HUDEP-2 (cell line): ENCODE measurements around the gene NSD2.
"Not testable (repeated sequence)": the region's sequence is repeated elsewhere in the genome, so short reads cannot be mapped to it uniquely, and the experiment has no call there.

Source experiments
- DNase-seq, 76 experiments: peaks; one replicate each; lab custom pipeline; 2025; ENCODE audit not compliant: unreplicated experiment in 76 of 76; lab: John Stamatoyannopoulos, UW

NSD2 gene

DNA sequence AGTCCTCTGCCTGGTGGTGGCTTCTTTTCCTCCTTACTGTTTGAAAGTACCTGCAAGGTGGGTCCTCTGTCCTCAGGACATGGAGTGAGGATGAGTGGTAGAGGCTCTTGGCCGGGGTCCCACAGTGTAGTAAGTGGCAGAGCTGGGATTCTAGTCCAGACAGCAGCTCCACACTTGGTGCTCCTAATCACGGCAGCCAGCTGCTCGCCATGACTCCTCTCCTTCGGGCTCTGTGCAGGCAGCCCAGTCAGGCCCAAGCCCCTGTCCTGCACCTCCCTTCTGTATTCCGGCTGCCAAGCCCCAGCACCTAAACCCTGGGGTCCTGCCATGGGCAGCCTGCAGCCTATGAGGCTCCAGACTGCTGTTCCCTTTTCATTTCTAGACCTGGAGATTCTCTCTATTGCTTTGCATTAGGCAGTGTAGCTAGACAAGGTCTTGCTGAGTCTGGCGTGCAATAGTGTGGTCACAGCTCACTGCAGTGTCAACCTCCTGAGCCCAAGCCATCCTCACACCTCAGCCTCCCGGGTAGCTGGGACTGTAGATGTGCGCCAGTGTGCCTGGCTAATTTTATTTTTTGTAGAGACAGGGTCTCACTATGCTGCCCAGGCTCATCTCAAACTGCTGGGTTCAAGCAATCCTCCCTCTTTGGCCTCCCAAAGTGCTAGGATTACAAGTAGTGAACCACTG is 24.9 kb downstream of the NSD2 start:
- DNase-seq, result no peak

DNA sequence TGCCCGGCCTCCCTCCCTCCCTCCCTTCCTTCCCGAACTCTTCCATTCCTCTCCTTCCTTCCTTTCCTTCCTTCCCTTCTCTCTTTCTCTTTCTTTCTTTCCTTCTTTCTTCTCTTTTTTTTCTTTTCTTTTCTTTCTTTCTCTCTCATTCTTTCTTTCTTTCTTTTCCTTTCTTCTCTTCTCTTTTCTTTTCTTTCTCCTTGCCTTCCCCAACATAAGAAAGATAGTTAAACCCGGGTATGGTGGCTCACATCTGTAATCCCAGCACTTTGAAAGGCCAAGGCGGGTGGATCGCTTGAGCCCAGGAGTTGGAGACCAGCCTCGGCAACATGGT is 25.4 kb downstream of the NSD2 start:
- DNase-seq, result no peak

- no peak for DNase-seq
Measured at GRCh38 chr4:1898007-1898406, 26.8 kb downstream of the NSD2 start.

DNA sequence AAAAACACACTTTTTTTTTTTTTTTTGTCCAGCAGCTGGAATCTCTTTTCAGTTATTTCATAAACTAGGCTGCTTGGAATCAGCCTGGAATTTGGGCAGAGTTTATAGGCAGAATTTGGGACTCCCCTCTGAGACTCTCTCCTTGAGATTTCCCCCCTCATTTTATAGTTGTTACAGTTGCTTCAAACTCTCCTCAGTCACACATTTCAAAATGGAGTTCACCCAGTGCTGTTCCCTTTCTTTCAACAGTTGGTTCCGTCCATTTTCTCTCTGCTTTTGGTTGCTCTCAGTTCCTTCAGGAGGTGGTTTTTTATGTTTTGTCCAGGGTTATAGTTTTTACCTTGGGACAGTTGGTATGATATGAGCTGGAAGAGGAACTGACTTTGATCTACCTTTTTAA is 27.5 kb downstream of the NSD2 start:
- DNase-seq, result no peak

- DNase-seq, result peak in 69 of 76 experiments; percentile 3 to 79 (median 49)
Measured at GRCh38 chr4:1899149-1900086, 28.2 kb downstream of the NSD2 start.

DNA sequence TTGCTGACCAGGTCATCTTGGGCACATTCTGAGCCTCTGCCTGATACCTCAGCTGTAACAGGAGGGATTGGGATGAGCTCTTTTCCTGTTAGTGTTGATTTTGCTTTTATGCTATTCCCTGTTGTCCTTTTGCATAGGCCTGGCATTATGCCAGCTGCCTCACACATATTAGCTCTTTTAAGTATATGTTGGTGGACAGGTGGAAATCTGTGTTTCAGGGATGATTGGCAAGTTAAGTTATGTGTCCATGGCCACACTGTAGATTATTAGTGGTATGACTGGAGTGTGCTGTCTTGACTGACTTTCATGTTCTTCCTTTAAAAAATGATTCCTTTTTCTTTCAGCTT is 28.9 kb downstream of the NSD2 start:
- no peak for DNase-seq

- DNase-seq, result no peak
Measured at GRCh38 chr4:1900624-1901023, 29.4 kb downstream of the NSD2 start.

- no peak for DNase-seq
Measured at GRCh38 chr4:1901127-1901526, 29.9 kb downstream of the NSD2 start.

- DNase-seq, result no peak
Measured at GRCh38 chr4:1902243-1902642, 31.1 kb downstream of the NSD2 start.

DNA sequence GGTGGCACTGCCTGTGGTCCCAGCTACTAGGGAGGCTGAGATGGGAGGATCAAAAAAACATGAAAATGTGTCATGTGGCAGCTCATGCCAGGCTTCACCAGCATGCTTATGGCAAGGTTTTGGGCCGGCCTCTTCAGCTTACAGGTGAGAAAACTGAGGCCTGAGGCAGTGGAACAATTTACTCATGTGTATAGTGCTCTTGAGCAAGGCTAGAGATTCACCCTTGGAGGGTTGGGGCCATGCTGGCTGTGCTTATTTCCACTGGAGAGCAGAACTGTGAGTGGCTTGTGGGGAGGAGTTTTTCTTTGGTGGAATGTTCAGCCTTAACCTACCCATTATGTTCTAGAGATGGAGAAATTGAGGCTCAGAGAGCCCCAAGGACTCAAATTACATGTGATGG is 31.8 kb downstream of the NSD2 start:
- no peak for DNase-seq

DNA sequence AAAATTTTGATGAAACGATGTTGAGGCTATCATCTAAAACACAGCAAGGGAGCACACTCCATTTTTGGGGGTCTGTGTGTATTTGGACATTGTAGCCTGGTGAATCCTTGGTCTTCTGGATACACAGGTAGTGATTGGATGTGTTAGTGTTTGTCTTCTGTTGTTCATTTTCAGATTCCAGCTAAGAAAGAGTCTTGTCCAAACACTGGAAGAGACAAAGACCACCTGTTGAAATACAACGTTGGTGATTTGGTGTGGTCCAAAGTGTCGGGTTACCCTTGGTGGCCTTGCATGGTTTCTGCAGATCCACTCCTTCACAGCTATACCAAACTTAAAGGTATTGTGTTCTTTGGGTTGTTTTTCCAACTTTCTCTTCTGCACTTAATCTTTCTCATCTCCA is 32.8 kb downstream of the NSD2 start:
- DNase-seq, result no peak

GRCh38 chr4:1907848-1908525 is 36.8 kb downstream of the NSD2 start:
- DNase-seq, result no peak

DNA sequence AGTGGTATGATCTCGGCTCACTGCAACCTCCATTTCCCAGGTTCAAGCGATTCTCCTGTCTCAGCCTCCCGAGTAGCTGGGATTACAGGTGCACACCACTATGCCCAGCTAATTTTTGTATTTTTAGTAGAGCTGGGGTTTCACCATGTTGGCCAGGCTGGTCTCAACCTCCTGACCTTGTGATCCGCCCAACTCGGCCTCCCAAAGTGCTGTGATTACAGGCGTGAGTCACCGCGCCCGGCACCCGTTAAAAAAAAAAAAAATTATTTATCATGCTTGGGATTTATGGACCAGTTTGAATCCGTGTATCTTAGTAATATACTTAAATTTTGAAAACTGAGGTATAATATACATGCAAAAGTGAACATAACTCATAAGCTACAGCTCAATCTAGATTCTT is 38.5 kb downstream of the NSD2 start:
- not testable (repeated sequence) for DNase-seq

- peak in 32 of 76 experiments; percentile 3 to 57 (median 17) for DNase-seq
Measured at GRCh38 chr4:1910643-1911042, 39.5 kb downstream of the NSD2 start.

DNA sequence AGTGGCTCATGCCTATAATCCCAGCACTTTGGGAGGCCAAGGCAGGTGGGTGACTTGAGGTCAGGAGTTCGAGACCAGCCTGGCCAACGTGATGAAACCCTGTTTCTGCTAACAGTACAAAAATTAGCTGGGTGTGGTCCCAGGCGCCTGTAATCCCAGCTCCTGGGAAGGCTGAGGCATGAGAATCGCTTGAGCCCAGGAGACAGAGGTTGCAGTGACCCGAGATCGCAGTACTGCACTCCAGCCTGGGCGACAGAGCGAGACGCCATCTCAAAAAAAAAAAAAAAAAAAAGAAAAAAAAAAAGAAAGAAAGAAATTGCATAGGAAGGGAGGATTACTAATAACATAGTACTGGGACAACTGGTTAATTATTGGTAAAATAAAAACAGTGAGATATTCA is 40.1 kb downstream of the NSD2 start:
- not testable (repeated sequence) for DNase-seq

GRCh38 chr4:1922821-1923220 is 51.6 kb downstream of the NSD2 start:
- no peak for DNase-seq

DNA sequence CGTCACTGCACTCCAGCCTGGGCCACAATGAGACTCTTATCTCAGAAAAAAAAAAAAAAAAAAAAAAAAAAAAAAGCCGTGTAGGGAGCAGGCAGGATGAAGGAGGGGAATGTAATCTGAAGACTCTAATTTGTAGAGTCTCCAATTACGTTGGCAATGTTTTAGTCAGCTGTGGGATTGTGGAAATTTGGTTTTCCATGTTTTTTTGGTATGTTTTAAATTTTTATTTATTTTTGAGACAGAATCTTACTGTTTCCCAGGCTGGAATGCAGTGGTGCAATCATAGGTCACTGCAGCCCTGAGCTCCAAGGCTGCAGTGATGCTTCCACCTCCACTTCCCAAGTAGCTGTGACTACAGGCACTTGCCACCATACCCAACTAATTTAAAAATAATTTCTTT is 56.5 kb downstream of the NSD2 start:
- DNase-seq, result no peak

DNA sequence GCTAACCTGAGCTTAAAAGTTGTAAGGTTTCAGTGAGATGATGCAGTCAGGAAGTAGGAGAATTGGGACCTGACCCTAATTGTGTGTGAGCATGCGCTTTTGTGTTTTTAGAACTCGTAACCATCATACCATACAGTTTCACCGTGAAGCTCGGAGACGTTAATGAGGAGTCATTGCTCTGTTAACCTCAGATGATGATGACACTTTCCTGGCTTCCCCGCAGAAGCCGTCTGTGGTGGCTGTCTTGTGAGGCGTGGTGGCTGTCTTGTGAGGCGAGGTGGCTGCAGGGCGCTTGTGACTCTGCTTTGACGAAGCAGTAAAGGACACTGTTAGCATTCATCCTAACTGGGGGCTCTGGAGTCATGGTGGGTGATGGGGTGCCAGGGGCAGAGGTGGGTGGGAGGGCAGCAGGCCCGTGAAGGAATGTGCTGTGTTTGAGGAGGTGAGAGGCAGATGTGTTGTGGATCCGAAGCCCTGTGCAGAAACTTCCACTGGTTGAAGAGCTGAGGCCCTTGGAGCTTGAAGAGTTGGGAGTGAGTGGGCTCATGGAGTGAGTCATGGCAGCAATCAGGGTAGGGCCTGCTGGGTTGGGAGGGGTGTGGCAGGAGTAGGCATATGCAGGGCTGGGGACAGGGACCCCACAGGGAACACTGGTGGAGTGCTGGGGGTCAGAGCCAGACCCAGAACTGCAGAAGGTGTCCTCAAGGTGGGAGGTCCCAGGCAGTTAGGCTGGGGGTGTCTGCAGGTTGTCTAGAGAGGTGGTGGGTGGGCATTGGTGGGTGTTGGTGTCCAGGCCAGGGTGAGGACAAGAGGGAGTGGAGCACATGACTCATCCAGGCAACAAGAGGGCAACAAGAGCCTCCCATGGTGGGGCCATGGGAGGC is 57.4 kb downstream of the NSD2 start:
- peak in 8 of 76 experiments; percentile 2 to 43 (median 14) for DNase-seq

- no peak for DNase-seq
Measured at GRCh38 chr4:1932736-1933135, 61.5 kb downstream of the NSD2 start.

DNA sequence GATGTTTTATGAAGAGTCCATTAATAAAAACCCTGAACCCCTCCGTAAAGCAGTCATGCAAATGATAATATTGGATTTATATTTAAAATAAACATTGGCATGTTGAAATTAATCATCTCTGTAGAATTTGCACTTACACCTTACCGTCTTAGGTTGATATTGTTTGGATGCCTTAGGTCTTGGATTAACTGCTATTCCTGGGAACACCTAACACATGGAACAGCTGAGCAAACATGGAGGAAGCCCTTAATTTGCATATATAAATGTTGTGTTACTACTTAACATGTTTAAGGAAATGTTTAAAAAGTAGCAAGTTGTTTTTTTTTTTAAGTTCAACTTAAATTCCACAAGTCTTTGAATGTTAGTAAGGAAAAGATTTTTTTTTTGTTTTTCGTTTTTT is 62.5 kb downstream of the NSD2 start:
- no peak for DNase-seq

DNA sequence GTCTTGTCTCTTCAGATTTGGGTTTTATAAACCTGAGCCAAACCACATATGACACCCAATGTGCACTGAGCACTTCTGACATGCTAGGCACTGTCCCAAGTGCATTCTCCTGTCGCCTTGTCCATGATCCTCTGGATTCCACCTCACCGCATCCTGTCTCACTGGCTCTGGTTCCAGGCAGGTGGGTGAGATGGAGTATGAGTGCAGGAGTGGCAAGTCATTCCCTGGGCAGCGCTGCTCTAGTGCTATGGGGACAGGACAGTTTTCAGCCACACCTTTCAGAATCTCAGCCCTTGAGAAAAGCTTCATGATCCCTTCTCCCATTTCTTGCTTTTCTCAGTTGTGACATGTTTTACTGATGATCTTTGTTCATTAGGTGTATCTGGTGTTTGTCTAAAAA is 66.4 kb downstream of the NSD2 start:
- DNase-seq, result no peak
